NCI-H526 treated with DMSO at 0.1 percent for 48 hours (cell line): ENCODE results near the gene ADAP1.

ENCODE experiments used
- DNase-seq: peaks from one replicate; lab custom pipeline; 2025; lab: John Stamatoyannopoulos, UW

ADAP1 gene

DNA sequence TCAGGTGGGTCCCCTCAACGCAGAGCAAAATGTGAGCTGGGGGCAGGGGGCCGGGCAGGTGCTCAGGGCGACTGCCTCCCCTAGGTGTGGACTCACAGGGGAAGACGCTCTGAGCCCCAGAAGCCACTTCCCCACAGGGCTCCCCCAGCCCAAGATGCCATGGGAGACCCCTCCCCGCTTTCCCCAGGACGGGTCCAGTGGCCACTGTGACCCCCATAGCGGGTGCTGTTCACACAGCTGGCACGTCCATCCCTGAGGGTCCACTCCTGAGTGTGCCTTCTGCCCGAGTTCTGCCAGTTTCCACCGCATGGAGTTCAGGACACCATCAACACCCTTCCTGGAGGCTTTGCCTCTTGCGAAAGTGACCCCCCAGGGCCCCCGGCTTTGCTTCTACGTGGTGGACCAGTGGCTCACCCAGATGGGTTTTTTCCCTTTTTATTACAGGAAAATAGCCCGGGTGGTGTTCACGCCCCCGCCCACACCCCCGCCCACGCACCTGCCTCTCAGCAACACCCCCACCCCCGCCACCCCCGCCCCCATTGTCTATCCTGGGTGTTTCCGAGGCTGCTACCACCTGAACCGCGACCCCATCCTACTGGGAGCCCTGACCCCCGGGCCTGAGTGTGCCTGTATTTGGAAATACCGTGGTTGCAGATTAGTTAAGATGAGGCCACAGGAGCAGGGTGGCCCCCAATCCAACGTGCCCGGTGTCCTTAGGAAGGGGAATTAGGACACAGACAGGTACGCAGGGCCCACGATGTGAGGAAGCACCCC lies 32.0 kb downstream of the ADAP1 start:
- no peak for DNase-seq

DNA sequence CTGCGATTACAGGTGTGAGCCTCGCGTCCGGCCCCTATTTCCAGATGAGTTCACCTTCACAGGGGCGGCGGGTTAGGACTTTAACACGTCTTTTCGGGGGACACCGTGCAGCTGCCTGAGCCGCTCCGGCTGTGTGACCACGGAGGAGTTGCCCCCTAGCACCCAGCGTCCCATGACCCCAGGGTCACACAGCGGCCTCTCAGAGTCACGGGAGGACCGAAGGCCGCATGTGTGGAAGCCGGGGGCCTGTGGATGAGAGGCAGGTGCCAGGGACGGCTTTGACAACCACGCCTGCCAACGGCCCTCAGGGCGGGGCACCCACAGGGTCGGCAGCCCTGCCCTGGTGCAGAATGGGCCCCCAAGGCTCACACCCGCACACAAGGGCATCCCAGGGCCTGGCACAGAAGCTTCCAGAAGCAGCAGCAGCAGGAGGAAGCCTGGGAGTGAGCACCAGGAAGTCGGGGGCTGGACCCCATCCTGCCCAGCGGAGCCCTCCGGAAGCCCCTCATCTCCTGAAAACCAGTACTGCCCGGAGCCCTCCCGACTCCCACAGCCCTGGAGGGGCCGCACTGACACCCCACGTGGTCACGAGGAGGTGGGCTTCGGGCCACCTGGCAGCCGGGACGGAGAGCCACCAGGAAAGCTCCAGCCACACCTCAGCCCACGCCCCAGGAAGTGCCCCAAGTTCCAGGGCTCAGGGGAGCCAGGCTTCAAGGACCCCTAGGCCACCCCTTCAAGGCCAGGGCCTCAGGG lies 32.7 kb downstream of the ADAP1 start:
- DNase-seq, result no peak

DNA sequence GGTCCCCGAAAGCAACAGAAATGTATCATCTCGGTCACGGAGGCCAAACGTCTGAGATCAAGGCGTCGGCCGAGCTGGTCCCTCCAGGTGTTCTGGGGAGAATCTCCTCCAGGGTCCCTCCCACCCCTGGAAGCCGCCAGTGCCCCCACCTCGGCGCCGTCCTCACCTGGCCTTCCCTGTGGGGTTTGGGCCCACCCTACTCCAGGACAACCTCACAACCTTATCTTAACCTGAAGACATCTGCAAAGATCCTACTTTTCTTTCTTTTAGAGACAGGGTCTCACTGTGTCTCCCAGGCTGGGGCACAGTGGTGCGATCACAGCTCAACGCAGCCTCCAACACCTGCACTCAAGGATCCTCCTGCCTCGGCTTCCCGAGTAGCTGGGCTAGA lies 33.4 kb downstream of the ADAP1 start:
- DNase-seq, result no peak

DNA sequence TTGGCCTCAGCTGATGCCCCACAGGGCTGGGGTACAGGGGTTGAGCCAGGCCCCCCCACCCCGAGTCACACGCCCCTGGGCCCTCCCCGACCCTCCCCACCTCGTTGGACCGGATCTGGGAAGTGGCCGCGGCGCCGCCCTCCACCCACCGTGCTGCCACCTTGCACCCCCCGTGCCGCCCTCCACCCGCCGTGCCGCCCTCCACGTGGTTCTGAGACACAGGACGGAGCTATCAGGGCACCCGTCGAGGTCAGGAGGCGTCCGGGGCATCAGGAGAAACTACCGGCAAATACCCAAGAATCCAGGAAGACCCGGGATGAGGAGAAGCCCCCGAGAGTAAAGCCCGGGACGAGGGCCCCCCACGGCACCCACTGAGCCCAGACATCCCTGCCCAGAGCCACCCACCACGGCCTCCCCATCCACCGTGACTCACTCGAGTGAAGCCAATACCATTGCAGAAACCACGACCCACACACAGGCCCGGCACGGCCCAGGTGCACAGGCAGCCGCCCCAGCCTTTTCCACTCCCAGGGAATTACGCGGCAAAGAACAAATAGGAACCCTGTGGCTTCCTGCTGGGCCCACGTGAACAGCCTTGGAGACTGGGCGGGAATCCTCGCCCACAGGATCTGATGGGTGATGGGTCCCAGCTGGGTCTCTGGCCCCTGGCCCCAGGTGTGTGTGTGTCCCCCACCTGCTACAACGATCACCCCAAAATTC lies 34.0 kb downstream of the ADAP1 start:
- no peak for DNase-seq

DNA sequence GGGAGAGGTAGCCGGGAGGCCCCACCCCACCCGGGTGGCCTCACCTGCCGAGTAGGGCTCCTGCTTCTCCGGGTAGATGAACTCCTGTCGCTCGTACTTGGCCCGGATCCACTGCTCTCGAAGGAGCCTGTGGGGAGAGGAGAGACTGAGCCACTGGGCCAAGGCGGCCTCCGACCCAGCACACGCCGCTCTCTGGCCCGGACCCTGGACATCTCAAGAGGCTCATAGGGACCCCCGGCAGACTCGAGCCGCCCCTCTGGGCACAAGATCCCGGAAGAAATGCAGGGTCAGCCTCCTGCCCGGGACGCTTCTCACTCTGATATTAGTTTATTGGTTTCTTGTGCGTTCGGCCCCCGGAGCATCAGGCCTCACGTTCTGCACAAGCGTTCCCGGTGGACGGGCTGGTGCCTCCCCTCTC lies 34.5 kb downstream of the ADAP1 start:
- no peak for DNase-seq

DNA sequence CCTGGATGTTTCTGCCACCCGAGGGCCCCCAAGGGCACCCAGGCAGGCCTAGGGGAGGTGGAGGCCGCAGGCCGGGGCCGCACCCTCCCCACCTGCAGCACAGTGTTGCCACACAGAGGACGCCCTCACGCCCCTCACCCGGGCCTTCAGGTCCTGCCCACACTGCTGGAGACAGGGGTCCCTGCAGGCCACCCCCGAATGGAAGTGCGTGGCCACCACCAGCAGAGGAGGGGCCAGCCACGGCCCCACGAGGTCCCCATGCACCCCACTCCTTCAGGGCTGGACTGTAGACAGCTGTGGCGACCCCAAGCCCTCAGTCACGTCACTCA lies 35.4 kb downstream of the ADAP1 start:
- no peak for DNase-seq

DNA sequence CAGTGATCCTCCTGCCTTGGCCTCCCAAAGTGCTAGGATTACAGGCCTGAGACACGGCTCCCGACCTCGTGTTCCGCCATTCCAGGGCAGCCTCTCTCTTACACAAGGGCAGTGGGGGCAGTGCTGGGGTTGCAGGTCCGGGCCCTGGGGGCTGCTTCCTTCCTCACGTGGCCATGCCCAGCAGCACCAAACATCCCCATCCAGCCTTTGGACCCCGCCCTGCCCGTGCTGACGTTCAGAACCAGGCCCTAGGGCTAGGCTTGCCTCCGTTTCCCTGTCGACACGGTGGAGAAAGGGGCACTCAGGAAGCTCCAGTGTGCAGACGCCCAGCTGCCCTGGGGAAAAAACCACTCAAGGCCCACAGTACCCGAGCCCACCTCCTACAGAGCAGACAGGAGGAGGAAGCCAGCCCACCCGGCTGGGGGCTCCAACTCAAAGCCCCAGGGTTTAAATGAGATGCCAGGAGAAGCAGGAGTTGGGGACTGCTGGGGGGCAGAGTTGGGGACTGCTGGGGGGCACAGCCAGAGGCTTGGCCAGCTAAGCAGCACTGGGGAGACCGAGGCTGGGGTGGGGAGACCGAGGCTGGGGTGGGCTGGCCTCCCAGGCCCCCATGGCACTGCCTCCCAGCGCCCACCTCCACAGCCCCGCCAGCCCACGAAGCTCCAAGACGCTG lies 35.9 kb downstream of the ADAP1 start:
- DNase-seq, result no peak

DNA sequence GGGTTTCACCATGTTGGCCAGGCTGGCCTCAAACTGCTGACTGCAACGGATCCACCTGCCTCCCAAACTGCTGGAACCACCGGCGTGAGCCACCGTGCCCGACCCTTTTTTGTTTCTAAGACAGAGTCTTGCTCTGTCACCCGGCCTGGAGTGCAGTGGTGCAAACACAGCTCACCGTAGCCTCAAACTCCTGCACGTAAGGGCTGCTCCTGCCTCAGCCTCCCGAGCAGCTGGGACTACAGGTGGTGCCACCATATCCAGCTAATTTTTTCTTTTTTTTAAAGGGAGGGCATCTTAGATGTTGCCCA lies 36.4 kb downstream of the ADAP1 start:
- DNase-seq, result no peak

DNA sequence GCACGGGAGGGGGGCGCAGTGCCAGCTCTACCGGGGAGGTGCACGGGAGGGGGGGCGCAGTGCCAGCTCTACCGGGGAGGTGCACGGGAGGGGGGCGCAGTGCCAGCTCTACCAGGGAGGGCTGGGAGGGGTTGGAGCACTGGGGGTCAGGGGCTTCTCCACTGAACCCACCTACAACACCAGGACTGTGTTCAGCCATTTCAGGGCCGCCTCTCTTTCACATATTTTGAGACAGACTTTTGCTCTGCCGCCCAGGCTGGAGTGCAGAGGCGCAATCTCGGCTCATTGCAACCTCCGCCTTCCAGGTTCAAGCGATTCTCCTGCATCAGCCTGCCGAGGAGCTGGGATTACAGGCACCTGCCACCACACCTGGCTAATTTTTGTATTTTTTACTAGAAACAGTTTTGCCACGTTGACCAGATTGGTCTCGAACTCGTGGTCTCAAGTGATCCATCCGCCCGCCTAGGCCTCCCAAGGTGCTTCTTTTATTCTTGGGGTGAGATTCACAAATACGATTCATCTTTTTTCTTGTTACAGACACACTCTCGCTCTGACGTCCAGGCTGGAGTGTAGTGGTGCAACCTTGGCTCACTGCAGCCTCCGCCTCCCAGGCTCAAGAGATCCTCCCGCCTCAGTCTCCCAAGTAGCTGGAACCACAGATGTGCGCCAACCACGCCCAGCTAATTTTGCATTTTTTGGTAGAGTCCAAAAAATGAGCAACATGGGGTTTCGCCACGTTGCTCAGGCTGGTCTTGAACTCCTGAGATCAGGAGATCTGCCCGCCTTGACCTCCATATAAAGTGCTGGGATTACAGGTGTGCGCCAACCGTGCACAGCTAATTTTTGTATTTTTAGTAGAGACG lies 37.0 kb downstream of the ADAP1 start:
- no peak for DNase-seq

DNA sequence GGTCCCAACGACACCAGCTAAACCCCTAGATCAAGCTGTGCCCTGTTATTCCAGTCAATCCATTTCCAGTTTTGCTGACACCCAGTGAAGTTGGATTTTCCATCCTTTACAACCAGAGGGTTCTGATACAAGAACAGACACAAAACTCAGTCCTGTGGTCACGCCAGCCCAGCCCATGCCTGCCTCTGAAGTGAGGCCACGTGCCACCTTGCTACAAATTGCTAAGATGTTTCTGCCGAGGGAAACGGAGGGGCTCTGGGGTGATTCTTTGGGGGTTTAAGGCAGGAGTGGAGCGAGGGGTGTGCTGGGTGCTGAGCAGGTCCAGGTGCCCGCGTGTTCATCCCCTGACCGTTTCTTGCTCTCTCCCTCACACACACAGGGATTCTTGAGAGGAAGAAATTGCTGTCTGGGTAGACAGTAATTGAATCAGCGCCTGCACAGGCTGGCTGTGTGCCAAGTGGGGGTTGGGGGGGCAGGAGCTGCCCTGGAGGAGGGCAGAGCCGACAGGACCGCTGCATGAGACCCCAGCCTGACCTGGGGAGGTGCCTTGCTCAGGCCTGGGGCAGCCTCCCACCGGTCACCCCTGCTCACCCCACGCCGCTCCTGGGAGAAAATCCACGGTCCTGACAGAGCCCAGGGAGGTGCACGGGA lies 38.1 kb downstream of the ADAP1 start:
- DNase-seq, result no peak

DNA sequence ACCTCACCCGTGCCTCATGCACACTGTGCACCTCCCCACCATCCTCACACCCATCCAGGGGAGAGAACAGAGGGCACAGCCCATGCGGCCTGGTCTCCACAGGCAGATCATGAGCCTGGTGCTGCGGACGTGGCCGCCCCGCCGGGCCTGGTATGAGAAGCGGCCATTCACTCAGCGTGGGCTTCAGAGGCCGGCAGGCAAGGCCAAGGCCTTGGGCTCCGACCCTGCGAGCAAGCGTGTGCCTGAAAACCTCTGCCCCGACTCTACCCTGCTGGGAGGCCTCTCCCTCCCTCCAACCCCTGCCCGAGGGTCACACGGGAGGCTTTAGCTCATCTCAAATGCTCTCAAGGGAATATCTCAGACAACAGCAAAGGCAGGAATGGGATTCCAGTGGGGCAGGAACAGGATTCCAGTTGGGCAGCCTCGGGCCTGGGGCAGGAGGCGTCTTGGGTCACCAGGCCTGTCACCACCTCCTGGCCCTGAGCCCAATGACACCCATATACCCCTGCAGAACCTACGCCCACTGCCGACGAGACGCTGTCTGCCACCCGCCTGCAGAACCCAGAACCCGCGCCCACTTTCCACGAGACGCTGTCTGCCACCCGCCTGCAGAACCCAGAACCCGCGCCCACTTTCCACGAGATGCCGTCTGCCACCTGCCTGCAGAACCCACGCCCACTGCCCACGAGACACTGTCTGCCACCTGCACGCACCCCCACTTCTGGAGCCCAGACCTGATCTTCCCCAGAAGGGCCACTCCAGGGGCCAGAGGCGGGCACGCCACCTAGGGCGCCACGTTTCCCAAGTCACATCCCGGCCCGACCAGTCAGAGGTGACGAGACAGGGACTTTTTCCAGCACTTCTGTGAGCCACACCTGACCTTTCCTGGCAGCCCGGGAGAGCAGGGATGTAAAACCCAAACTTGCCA lies 38.9 kb downstream of the ADAP1 start:
- no peak for DNase-seq

DNA sequence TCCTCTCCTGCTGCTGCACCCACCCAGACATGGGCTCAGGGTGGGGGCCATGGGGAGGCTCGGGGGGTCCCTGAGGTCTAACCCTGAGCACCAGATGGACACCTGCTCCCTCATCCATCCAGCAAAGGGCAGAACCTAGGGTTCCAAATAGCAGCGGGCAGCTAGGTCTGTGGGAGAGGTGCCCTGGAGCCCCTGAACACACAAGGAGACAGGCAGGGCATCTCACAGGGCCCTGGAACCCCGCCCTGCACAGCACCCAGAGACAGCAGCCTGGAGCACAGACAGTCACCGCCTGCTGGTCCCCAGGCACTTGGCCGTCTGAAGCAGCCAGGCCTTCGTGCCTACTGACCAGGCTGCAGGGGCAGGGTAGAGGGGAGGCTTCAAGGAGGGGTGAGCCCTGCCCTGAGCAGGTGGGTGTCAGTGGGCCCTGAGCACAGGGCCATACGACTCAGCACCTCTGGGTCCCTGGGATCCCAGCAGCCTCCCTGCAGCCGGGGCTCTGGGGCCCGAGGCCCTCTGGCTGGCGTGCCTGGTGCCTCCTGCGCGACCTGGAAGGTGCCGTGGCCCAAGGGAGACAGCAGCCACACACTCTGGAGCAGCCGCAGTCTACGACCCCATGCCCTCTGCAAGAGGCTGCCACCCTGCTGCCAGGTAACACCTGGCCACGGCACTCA lies 39.8 kb downstream of the ADAP1 start:
- DNase-seq, result no peak

DNA sequence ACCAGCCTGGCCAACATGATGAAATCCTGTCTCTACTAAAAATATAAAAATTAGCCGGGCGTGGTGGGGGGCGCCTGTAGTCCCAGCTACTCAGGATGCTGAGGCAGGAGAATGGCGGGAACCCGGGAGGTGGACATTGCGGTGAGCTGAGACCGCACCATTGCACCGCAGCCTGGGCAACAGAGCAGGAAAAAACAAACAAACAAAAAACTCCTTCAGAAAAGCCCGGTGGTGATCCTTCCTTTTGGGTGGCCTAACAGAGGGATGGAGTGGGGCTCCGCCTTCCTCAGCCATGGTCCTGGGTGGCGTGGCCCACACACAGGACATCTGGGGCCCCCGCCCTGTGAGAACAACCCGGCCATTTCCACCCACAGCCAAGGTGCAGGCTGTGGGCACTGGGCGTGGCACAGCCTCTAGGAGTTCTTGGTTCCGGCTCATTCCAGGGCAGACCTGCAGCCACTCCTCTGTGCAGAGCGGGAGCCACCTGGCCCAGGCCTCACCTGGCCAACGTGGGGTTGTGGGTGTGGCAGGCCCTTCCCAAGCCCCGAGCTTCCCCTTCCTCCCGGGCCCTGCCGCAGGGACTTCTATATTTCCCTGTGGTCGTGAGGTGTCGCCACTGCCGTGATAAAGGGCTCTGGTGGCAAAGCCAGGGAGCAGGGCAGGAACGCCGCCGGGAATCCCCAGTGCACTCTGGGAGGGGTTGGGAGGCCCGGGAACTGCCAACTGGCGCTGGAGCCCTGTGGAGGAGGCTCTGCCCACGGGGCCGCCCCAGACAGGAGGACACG lies 40.6 kb downstream of the ADAP1 start:
- peak; percentile 50 for DNase-seq

DNA sequence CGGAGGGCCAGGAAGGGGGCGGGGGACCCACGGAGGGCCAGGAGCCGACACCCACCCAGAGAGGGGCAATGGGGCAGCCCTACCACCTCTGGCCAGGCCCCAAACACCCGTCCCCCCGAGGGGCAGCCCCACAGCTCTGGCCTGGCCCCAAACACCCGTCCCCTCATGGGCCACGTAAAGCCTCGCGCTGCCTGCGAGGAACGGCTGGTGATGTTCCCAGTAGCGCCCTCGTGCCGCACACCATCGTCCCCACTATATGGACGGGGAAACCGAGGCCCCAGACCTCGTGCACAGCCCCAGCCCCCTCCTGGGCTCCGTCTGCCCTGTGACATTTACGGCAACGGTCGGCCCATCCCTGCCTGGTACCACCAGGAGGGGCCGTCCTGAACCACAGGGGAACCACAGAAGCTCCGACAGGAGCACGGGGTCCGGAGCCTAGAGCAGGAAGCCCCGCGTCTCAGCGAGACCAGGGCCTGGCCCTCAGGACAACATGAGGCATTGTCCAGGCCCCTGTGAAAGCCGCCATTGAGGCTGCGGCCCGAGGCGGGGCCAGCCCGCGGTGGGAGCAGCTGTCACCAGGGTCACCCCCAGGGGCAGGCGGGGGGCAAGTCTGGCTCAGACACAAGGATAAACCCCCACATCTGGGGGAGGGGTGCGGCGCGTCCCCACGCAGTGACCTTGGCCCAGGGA lies 42.5 kb downstream of the ADAP1 start:
- no peak for DNase-seq

DNA sequence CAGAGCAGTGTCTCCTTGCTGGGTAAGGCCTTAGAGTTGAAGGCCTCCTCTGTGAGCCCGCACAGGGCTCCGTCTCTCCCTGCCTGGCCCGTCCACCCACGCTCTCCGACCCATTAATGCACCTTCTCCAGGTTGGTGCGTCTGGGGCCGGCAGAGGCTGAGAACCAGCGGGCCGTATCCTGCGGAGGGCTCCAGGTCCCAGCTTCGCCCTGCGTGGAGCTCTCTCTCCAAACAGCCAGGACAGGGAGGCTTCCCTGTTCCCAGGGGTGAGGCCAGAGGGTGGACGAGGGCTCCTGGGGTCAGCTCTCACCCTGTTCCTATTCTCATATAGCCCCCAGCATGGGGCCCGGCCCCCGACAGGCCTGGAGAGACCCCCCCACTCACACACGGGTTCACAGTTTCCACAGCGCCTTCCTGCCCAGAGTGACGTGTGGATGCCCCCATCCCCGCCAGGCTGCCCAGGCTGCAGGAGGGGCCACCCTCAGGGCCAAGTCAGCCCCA lies 43.5 kb downstream of the ADAP1 start:
- DNase-seq, result no peak

DNA sequence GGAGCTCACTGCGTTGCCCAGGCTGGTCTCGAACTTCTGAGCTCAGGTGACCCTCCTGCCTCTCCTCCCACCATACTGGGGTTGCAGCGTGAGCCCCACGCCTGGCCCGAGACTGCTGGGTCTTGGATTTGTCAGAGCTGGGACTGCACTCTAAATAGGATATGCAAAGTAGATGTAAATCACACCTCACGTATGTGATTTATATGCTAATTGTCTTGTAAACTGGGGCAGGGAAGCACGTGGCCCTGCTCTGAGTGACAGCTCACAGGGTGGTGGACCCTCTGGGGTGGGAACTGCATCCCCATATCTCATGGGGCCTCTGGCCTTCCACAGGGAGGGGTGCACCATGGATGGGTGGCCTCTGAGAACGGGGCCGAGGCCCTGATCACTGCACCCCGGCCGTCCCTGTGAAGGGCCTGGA lies 44.0 kb downstream of the ADAP1 start:
- DNase-seq, result peak; percentile 51

DNA sequence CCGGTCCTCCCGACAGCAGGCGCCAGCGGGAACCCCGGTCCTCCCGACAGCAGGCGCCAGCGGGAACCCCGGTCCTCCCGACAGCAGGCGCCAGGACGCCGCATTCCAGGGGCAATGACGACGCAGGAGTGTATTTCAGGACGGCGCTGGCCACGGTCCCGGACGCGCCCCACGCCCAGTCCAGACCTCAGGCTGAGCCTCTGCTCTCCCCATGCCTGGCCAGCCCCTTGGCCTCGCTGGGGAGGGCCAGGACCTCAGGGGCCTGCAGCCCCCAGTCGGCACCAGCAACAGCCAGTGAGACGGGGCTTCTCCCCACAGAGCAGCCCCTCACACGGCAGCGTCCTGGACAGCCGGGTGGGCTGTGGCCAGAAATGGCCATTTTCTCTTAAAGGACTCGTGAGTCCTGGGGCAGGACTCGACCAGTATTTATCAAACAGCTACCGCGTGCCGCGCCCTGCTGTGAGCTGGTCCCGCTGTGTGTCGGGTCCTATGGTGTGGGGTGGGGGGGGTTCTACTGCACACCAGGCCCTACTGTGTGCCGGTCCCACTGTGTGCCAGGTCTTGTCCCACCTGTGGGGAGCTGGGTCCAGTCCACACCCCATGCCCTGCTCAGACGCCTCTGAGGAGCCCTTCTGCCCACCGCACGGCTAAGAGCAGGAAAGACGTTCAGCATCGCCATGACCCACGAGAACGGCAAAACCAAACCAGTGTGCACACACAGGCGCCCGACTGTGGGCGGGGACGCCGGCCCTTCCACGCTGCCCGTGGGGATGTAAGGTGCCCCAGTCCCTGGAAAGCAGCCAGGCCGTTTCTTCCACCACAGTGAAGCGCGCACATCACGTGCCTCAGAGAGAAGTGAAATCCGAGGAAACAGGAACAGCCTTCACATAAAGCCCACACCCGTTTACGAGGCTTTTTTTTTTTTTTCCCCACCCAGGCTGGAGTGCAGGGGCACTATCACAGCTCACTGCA lies 44.8 kb downstream of the ADAP1 start:
- DNase-seq, result no peak
